SK-N-SH treated with all-trans-retinoic acid at 6 μM for 48 hours (cell line): ENCODE results near the gene AAK1.

Experiments used
- ATAC-seq: fragments of 200-7000 bp; cut with Tn5 transposase; 3 replicates; pipeline ENCODE4 v1.9.1; 2020; ENCODE audit warnings: mild to moderate bottlenecking, moderate library complexity
- ARNTL ChIP-seq: fragments of 450-650 bp; formaldehyde crosslinking; IDR thresholded peaks from 2 replicates; pipeline ENCODE4 v1.5.0; 2020; ENCODE audit warnings: low read depth, mild to moderate bottlenecking, moderate library complexity, borderline replicate concordance
- BACH2 ChIP-seq: fragments of 250-450 bp; sonication (Bioruptor Pico); IDR thresholded peaks from 2 replicates; pipeline ENCODE4 v1.9.0; 2021; ENCODE audit warnings: mild to moderate bottlenecking, borderline replicate concordance
- CSDC2 ChIP-seq: fragments of 250-450 bp; sonication (Bioruptor Pico); IDR thresholded peaks from 2 replicates; pipeline ENCODE4 v1.5.0; 2020; ENCODE audit warnings: mild to moderate bottlenecking, moderate library complexity
- CSRNP3 ChIP-seq: fragments of 250-450 bp; sonication (Bioruptor Pico); IDR thresholded peaks from 2 replicates; pipeline ENCODE4 v1.5.1; 2021; ENCODE audit warnings: mild to moderate bottlenecking, moderate library complexity
- ESRRG ChIP-seq: fragments of 250-450 bp; sonication (Bioruptor Pico); IDR thresholded peaks from 2 replicates; pipeline ENCODE4 v1.6.1; 2021; ENCODE audit warnings: mild to moderate bottlenecking
- GLIS3 ChIP-seq: fragments of 250-450 bp; sonication (Bioruptor Pico); IDR thresholded peaks from 2 replicates; pipeline ENCODE4 v1.5.0; 2020; ENCODE audit warnings: mild to moderate bottlenecking, moderate library complexity
- ISL1 ChIP-seq: fragments of 250-450 bp; sonication (Bioruptor Pico); IDR thresholded peaks from 2 replicates; pipeline ENCODE4 v2.1.2; 2022; ENCODE audit warnings: mild to moderate bottlenecking, moderate library complexity
- PATZ1 ChIP-seq: fragments of 250-450 bp; sonication (Bioruptor Pico); IDR thresholded peaks from 2 replicates; pipeline ENCODE4 v1.8.0; 2020; ENCODE audit warnings: mild to moderate bottlenecking, moderate library complexity, borderline replicate concordance
- POU6F1 ChIP-seq: fragments of 250-450 bp; sonication (Bioruptor Pico); IDR thresholded peaks from 2 replicates; pipeline ENCODE4 v1.8.0; 2021; ENCODE audit warnings: low read depth, mild to moderate bottlenecking, moderate library complexity, borderline replicate concordance
- PPARA ChIP-seq: fragments of 250-450 bp; sonication (Bioruptor Pico); IDR thresholded peaks from 2 replicates; pipeline ENCODE4 v1.5.0; 2020; ENCODE audit warnings: mild to moderate bottlenecking, borderline replicate concordance
- RARB ChIP-seq: fragments of 250-450 bp; sonication (Bioruptor Pico); IDR thresholded peaks from 2 replicates; pipeline ENCODE4 v1.8.0; 2021; ENCODE audit warnings: mild to moderate bottlenecking, moderate library complexity
- SNAI2 ChIP-seq: fragments of 250-450 bp; sonication (Bioruptor Pico); IDR thresholded peaks from 2 replicates; pipeline ENCODE4 v1.5.0; 2020; ENCODE audit warnings: mild to moderate bottlenecking, moderate library complexity
- TCF4 ChIP-seq: fragments of 250-450 bp; sonication (Bioruptor Pico); IDR thresholded peaks from 2 replicates; pipeline ENCODE4 v1.8.0; 2021; ENCODE audit warnings: mild to moderate bottlenecking, moderate library complexity, borderline replicate concordance
- TOX ChIP-seq: fragments of 250-450 bp; sonication (Bioruptor Pico); IDR thresholded peaks from 2 replicates; pipeline ENCODE4 v1.8.0; 2021; ENCODE audit warnings: mild to moderate bottlenecking, moderate library complexity, borderline replicate concordance
- TSHZ2 ChIP-seq: fragments of 250-450 bp; sonication (Bioruptor Pico); IDR thresholded peaks from 2 replicates; pipeline ENCODE4 v1.5.0; 2020; ENCODE audit warnings: mild to moderate bottlenecking, moderate library complexity
- ZC3H10 ChIP-seq: fragments of 250-450 bp; sonication (Bioruptor Pico); IDR thresholded peaks from 2 replicates; pipeline ENCODE4 v1.5.1; 2021; ENCODE audit warnings: mild to moderate bottlenecking, moderate library complexity
- ZFP3 ChIP-seq: fragments of 250-450 bp; sonication (Bioruptor Pico); IDR thresholded peaks from 2 replicates; pipeline ENCODE4 v1.5.0; 2020; ENCODE audit warnings: mild to moderate bottlenecking, moderate library complexity
- ZFP30 ChIP-seq: fragments of 450-650 bp; formaldehyde crosslinking; IDR thresholded peaks from 2 replicates; pipeline ENCODE4 v1.5.0; 2022; ENCODE audit warnings: mild to moderate bottlenecking, moderate library complexity
- ZNF565 ChIP-seq: fragments of 450-650 bp; formaldehyde crosslinking; conservative IDR thresholded peaks from 2 replicates; pipeline ENCODE4 v1.5.0; 2020; ENCODE audit warnings: low read depth, mild to moderate bottlenecking, moderate library complexity
- ZNF70 ChIP-seq: fragments of 450-650 bp; formaldehyde crosslinking; IDR thresholded peaks from 2 replicates; pipeline ENCODE4 v1.5.0; 2020; ENCODE audit warnings: mild to moderate bottlenecking, moderate library complexity
- ZNF8 ChIP-seq: fragments of 450-650 bp; formaldehyde crosslinking; IDR thresholded peaks from 2 replicates; pipeline ENCODE4 v1.5.0; 2020; ENCODE audit warnings: mild to moderate bottlenecking, moderate library complexity

Gene AAK1

GRCh38 chr2:69643602-69644505 lies at the start of gene AAK1:
AAK1 (minus strand) TSS chr2:69643739; CDS start chr2:69643040, 699 bp downstream.
- peak; percentile 82 for ATAC-seq
- TF ChIP-seq PPARA (CRISPR knock-in tag): no peak
- TF ChIP-seq ZFP30 (CRISPR knock-in tag): no peak
- no peak for TF ChIP-seq ISL1 (CRISPR knock-in tag)
- TF ChIP-seq POU6F1 (CRISPR knock-in tag): no peak
- TF ChIP-seq TOX (CRISPR knock-in tag): no peak
- TF ChIP-seq ZFP3 (CRISPR knock-in tag): no peak
- TF ChIP-seq TCF4 (CRISPR knock-in tag): no peak
- TF ChIP-seq SNAI2 (CRISPR knock-in tag): no peak
- TF ChIP-seq, all 23 proteins: peak for 0

- TF ChIP-seq TOX (CRISPR knock-in tag): no peak
- ATAC-seq: peak; percentile 67
These were observed 48.9 kb upstream of the AAK1 start for GRCh38 chr2:69692424-69692823.

- ATAC-seq: no peak
- TF ChIP-seq ARNTL (CRISPR knock-in tag) (no peak), TCF4 (CRISPR knock-in tag) (no peak), TSHZ2 (CRISPR knock-in tag) (no peak), POU6F1 (CRISPR knock-in tag) (no peak), ZNF565 (no peak), BACH2 (no peak), PPARA (CRISPR knock-in tag) (no peak), ZC3H10 (no peak), TOX (CRISPR knock-in tag) (no peak), GLIS3 (CRISPR knock-in tag) (no peak), ZNF70 (CRISPR knock-in tag) (no peak), RARB (CRISPR knock-in tag) (no peak)
These were observed 46.4 kb upstream of the AAK1 start for GRCh38 chr2:69689969-69690368.

GRCh38 chr2:69689466-69689865 lies 45.9 kb upstream of the AAK1 start:
- TF ChIP-seq TSHZ2 (CRISPR knock-in tag): no peak
- no peak for TF ChIP-seq ZNF70 (CRISPR knock-in tag)
- no peak for TF ChIP-seq PATZ1
- no peak for TF ChIP-seq CSDC2 (CRISPR knock-in tag)
- TF ChIP-seq GLIS3 (CRISPR knock-in tag): no peak
- TF ChIP-seq PPARA (CRISPR knock-in tag): no peak
- TF ChIP-seq ZFP30 (CRISPR knock-in tag): no peak
- TF ChIP-seq ARNTL (CRISPR knock-in tag): no peak
- no peak for TF ChIP-seq ZNF565
- TF ChIP-seq TOX (CRISPR knock-in tag): no peak
- TF ChIP-seq ZC3H10: no peak
- TF ChIP-seq ESRRG (CRISPR knock-in tag): no peak
- TF ChIP-seq CSRNP3 (CRISPR knock-in tag): no peak
- TF ChIP-seq ZNF8: no peak

More at GRCh38 chr2:69689466-69689865, 45.9 kb upstream of the AAK1 start:
- no peak for ATAC-seq
